GM18873 (cell line): ENCODE measurements around the gene ISLR.

Experiments
- ATAC-seq: cut with Tn5 transposase; IDR thresholded peaks from one replicate; pipeline ENCODE4 v1.9.1; 2021; ENCODE audit warnings: mild to moderate bottlenecking, moderate library complexity, moderate number of reproducible peaks; ENCODE audit not compliant: unreplicated experiment, low FRiP score

Gene ISLR

GRCh38 chr15:74192751-74193150 is 19.2 kb downstream of the ISLR start:
- ATAC-seq: no peak

DNA sequence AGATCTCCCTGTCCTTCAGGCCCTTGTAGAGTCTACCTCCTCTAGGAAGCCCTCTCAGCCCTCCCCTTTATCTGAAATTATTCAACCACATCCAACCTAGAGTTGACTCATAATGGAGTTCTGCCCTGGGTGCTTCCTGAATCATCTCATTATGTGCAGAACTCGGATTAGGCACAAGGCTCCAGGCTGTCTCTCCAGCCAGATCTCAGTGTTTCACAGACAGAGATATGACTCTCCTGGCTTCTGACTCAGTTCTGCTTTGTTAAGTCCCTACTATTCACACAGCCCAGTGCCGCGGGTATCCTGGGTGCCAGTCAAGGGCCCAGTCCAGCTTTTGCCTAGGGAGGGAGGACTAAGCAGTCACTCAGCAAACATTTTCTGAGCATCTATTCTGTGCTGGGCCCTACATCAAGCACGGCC is 19.8 kb downstream of the ISLR start:
- ATAC-seq: no peak

DNA sequence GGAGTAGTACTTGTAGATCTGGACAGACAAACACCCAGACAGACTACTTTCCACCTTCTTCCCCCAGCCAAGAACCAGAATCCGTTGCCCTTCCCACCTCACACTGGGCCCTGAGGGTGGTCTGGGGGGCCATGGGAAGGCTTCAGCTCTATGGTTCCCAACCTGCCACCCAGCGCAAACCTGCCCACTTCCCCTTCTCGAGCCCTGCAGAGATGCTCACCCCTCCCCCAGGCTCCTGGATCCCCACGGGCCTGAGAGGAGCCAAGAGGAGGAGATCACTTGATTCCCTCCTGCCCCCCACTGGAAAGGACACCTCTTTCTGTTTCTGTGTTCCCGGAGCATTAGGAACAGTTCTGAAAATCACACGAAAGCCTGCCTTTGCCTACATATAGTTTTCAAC is 20.4 kb downstream of the ISLR start:
- no peak for ATAC-seq

DNA sequence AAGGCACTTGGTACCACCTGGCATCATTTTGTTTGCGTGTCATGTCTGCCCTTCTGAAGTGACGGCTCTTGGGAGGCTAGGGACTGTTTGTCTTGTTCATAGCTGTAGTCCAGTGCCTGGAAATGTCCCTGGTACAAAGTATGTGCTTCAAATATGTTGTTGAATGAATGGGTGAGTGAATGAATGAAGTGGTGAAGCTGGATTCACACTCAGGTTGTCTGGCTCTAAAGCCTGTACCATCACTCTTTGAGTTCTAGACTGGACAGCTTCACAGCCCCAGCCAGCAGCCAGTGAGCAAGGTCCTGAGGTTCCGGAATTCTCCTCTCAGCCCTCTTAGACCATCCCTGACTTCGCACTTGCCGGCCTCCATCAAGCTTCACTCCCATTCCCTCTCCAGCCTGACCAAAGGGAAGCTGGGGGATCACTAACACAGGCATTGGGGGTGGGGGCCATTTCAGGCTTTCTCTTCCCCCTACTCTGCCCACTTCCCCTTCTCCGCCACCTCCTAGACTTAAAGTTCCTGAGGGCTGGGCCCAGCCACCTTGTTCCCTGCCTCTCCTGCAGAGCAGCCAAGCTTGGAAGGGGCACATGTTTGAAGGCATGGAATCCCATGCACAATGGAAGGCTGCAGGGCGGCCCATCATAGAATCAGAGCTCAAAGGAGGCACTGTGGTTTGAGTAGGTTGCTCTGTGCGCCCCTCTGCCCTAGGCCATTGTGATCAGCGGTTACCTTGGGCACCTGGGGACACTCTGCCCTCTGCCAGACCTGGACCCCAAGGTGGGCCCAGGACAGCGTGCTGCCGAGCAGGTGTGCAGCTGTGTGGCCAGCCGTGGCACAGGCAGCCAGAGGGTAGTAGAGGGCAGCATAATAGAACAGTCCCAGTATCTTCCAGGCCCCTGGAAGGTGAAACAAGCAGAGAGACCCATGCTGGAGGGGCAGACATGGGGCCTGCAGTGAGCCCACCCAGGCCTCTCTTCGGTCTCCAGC is 21.4 kb downstream of the ISLR start:
- ATAC-seq: no peak

DNA sequence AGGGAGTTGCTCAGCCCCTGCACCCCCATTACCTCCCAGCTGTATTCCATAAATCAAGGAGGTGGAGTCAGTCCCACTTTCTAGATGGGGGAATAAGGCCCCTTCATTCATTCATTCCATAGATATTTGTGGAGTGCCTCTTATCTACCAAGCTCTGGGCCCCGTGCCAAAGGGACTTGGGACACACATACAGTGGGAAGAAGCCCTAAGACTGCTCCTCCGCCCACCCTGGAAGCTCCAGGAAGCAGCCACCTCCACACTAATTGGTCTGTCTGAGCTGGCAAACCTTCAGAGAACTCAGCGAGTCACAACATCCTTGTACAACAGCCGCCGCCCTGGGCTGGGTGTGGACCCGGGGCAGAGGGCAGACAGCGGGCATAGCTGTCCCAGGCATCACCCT is 22.7 kb downstream of the ISLR start:
- ATAC-seq: no peak

DNA sequence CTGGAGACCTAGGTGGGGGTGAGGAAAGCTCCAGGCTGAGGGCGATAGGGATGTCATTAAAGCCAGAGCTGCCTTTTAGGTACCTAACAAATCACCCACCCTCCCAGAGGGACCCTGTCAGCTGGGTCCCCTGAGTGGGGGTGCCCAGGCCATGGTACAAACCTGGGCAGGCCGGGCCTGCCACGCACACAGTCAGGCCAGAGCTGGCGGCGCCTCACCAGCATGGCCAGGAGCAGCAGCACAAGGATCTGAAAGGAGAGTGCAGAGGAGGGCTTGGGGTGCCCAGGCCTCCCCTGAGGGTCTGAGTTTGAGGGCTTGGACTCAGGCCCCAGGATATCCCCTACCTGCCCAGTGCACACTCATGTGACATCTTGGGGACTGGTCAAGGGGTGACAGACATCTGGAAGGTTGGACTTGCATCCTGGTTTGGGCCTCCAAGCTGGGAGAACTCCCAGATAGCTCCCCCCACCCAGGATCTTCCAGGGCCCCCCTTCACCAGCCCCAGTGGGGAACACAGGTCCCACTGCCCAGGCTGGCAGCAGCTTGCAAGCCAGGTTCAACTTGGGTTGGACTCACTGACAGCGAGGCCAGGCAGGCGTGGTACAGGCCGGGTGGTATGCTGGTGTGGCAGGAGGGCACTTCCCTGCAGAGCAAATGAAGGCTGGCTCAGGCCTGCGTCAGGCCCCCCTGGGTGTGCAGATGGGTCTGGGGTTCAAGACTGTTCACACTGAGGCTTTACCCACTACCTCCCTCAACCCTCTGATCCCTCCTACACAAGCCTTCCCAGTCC is 23.9 kb downstream of the ISLR start:
- no peak for ATAC-seq

- ATAC-seq: no peak
Observed at GRCh38 chr15:74199297-74199652, 25.8 kb downstream of the ISLR start.

GRCh38 chr15:74200412-74200815 is 26.9 kb downstream of the ISLR start:
- ATAC-seq: no peak

- no peak for ATAC-seq
Observed at GRCh38 chr15:74200871-74201419, 27.4 kb downstream of the ISLR start.

DNA sequence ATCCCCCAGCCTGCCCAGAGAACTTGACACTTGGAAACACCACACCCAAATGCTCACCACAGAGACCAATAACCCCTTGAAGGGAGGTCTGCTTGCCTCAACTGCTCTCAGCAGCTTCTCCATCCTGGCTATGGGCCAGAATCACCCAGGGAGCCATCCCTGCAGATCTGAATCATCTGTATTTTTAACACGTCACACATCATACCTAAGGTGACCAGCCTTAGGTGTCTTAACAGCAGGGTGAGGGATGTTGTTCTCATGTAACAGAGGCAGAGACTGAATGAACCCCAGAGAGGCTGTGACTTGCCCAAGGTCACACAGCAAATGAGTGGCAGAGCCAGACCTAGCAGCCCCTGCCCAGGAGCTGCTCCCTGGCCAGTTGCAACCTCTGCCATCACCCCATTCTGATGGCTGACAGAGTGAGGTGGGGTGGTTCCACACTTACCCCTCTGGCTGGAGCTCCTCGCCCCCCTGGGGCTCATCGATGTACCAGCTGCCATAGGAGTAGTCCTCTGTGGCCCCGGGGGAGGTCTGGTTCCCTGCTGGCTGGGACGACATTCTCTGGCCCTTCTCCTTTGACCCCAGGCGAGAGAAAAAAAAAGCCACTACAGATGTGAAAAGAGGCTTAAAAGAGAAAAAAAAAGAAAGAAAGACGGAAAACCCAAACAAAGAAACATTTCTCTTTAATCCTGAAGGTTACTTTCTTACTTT is 28.4 kb downstream of the ISLR start:
- no peak for ATAC-seq

- no peak for ATAC-seq
Observed at GRCh38 chr15:74202452-74203401, 29.2 kb downstream of the ISLR start, which contains the start of gene STRA6. STRA6 (minus strand) TSS chr15:74202787; CDS start chr15:74202267, 520 bp downstream.

DNA sequence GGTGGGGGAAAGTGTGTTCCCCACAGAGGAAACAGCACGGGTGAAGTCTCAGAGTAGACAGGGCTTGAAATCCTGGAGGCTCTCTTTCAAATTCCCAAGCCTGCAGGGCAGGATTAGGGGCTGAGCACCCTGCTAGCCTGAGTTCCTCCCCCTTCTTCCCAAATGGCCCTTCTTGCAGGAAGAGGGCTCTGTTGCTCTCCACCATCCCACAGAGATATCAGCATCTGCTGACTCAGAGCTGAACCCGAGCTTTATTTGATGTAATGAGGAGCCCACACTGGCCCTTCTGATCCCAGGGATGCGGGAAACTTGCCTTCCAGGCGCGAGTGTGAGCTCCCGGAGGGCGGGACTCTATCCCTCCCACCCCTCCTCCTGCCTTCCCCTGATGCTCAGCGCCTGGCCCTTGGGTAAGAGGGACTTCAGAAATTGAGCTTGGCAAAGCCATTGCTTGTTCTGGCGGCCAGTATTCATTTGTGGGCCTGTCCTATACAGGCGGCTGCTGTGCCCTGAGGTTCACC is 30.5 kb downstream of the ISLR start:
- no peak for ATAC-seq

DNA sequence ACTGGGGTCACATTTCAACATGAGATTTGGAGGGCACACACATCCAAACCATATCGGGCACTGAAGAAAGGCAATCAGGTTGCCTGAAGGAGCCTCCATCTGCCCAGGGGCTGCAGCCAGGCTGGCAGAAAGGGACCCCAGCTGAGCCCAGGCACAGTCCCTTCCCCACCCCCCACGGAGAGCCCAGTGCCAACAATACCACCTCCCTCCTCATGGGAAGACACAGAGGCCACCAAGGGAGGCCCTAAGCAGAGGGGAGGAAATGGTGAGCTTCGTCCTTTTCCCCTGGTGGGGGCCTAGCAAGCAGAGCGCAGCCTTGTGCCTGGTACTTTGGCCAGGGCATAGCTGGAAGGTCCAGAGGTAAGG is 32.1 kb downstream of the ISLR start:
- ATAC-seq: no peak

- ATAC-seq: no peak
Observed at GRCh38 chr15:74206801-74207281, 33.3 kb downstream of the ISLR start.

GRCh38 chr15:74207652-74208440 is 34.3 kb downstream of the ISLR start:
- no peak for ATAC-seq

DNA sequence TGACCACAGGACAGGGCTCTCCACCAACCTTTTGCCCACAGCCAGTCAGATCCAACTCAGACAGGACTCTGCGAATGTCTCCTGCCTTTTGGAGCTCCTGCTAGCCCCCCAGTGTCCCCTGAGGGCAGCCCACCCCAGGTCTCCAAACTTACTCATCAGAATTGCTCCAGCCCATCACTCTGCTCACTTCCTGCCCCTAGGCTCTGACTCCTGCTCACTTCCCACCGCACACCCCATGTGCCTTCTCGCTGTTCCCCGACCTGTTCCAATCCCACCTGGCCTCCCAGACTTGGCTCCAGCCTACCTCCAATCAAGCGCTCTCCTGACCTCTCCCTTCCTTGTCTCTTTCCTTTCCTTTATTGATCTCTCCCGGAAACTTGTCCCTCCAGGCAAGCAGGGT is 35.0 kb downstream of the ISLR start:
- no peak for ATAC-seq

DNA sequence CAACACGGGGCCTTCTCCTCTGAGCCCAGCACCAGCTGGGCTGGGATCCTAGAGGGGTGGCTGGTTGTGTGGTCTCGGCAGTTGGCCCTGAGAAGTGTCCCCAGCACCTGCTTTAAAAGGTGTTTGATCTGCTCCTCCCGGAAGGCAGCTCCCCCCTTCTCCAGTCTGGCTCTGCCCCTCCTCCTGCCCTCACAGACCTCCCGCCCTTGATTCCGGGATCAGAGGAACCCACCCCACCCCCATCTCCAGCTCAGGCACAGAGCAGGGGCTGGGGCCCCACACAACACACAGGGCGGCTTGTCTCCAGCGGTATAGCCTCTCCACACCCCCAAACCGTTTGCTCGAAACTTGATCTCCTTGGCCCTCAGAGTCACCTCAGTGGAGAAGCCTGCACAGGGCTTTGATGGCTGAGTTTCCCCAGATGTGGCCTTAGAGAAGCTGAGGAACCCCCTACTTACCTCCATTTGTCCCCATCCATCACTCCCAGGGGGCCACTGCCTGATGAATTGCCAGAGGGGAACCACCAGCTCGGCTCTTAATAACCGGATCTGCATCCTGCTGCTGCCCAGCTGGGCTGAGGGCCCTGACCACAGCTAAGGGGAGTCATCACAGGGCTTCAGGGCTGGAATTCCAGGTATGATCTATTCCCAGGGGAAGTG is 35.5 kb downstream of the ISLR start:
- no peak for ATAC-seq

DNA sequence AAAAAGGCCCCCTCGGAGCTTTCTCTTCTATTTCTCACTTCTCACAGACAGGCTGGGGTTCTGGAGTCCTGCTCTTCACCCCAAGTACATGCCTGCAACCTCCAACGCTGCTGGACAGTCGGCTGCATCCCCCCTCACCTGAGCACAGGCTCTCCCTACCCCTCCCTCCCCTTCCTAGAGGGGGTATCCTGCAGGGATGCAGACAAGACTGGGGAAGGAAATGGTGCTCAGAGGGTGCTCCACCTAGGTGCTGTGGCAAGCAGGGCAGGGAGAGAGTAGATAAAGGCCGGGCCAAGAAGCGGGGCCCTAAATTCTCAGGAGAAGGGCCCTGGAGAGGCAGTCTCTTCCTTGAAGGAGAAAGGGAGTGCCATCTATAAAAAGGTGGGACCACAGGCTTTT is 36.0 kb downstream of the ISLR start:
- no peak for ATAC-seq
